Measurements from ENCODE around the gene KIF18A. TPM values are rescaled to one million over a fixed set of nuclear protein-coding genes. Genes with fewer than 3 reads are reported as not detected.

KIF18A gene
- total RNA-seq, 2 donors from 2014 or later, result 17.7 to 24.4 TPM

DNA sequence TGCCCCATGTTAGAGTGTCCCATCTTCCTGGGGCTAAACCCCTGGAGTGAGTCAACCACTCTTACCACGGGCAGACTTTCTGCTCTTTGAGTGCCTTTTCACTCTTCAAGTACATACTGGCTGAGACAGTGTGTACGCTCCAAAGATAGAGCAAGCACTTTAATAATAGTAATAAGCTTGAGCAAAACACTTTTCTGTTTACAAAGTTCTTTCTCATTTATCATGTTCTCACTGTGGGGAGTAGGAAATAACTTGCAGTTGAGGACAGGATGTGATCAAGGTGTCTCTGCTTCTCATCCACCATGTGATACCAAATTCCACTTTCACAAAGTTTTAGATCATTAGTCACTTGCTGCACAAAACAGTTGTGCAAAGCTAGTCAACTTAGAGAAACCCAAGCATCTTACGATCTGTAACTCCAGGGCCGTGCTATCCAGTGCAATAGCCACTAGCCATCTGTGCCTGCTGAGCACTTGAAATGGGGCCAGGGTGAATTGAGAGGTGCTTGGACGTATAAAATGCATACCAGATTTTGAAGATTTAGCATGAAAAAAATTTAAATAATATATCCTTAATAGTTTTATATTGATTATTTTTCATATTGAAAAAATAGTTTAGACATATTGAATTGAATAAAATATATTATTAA, 135.3 kb downstream of the KIF18A start:
- Mint-ChIP-seq H3K4me3 (no peak overlapping the region), H3K27ac (no peak overlapping the region), H3K9me3 (no peaks in the 10 kb centered on the region), H3K4me1 (no peaks in the 10 kb centered on the region), H3K27me3 (ENCODE audit: insufficient read depth) (no peaks in the 10 kb centered on the region), H3K36me3 (ENCODE audit: low read depth) (no peaks in the 10 kb centered on the region)
- H3K9me3 ChIP-seq (ENCODE audit: control insufficient read depth, low read length), result no peaks in the 10 kb centered on the region
- no peak for DNase-seq
- WGBS, 2 experiments (ENCODE audit: insufficient coverage in 1 of 2, insufficient read length in 1 of 2), result 94% methylated on average over 3 to 4 of the region's 5 CpGs
- H3K4me1 ChIP-seq (ENCODE audit: control insufficient read depth, insufficient read depth, low read length), result no peaks in the 10 kb centered on the region
- H3K36me3 ChIP-seq (ENCODE audit: control insufficient read depth, insufficient read depth, low read length), result no peaks in the 10 kb centered on the region
- H3K9ac ChIP-seq (ENCODE audit: extremely low read depth, low read length, poor library complexity, severe bottlenecking), result no peak overlapping the region
- no peak overlapping the region for H3K27ac ChIP-seq (ENCODE audit: low read depth, low read length)
- no peak overlapping the region for H3K4me3 ChIP-seq (ENCODE audit: low read length)
- H3K27me3 ChIP-seq (ENCODE audit: control insufficient read depth, insufficient read depth, low read length, poor library complexity, severe bottlenecking), result no peaks in the 10 kb centered on the region
- TF ChIP-seq, protein P1, sequence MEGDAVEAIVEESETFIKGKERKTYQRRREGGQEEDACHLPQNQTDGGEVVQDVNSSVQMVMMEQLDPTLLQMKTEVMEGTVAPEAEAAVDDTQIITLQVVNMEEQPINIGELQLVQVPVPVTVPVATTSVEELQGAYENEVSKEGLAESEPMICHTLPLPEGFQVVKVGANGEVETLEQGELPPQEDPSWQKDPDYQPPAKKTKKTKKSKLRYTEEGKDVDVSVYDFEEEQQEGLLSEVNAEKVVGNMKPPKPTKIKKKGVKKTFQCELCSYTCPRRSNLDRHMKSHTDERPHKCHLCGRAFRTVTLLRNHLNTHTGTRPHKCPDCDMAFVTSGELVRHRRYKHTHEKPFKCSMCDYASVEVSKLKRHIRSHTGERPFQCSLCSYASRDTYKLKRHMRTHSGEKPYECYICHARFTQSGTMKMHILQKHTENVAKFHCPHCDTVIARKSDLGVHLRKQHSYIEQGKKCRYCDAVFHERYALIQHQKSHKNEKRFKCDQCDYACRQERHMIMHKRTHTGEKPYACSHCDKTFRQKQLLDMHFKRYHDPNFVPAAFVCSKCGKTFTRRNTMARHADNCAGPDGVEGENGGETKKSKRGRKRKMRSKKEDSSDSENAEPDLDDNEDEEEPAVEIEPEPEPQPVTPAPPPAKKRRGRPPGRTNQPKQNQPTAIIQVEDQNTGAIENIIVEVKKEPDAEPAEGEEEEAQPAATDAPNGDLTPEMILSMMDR (conservative IDR thresholded peaks at IDR 0.05), result no peak

DNA sequence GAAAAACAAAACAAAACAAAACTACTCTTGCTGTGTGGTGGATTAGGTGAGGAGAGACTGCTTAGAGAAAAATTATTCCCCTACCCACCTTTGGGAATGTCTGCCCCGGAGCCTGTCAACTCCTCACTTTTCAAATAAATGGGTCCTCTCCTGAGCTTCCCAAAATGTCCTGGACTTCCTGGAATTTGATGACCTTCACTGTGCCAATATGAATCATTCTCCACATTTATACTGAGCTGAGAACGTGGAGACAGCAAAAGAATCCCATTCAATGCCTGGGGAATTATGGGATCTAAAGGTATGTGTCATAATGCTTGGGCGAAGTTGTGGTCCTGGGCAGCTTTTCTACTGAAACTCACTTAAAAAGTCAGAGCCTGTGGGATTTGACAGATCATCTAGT, 136.8 kb downstream of the KIF18A start:
- Histone ChIP-seq H3K4me1 (ENCODE audit: control insufficient read depth, insufficient read depth, low read length) (no peaks in the 10 kb centered on the region), H3K27ac (ENCODE audit: low read depth, low read length) (no peak overlapping the region), H3K36me3 (ENCODE audit: control insufficient read depth, insufficient read depth, low read length) (no peaks in the 10 kb centered on the region), H3K9ac (ENCODE audit: extremely low read depth, low read length, poor library complexity, severe bottlenecking) (no peak overlapping the region), H3K4me3 (ENCODE audit: low read length) (no peak overlapping the region), H3K27me3 (ENCODE audit: control insufficient read depth, insufficient read depth, low read length, poor library complexity, severe bottlenecking) (no peaks in the 10 kb centered on the region), H3K9me3 (ENCODE audit: control insufficient read depth, low read length) (no peaks in the 10 kb centered on the region)
- no peaks in the 10 kb centered on the region for H3K27me3 Mint-ChIP-seq (ENCODE audit: insufficient read depth)
- H3K36me3 Mint-ChIP-seq (ENCODE audit: low read depth), result no peaks in the 10 kb centered on the region
- TF ChIP-seq, protein P1 (conservative IDR thresholded peaks at IDR 0.05), result no peak
- no peaks in the 10 kb centered on the region for H3K4me1 Mint-ChIP-seq
- no peaks in the 10 kb centered on the region for H3K9me3 Mint-ChIP-seq
- 82 to 100% methylated on average over 1 to 3 of the region's 3 CpGs for WGBS, 2 experiments (ENCODE audit: insufficient coverage in 1 of 2, insufficient read length in 1 of 2)
- no peak overlapping the region for H3K27ac Mint-ChIP-seq
- DNase-seq, result no peak
- no peak overlapping the region for H3K4me3 Mint-ChIP-seq

Small RNA genes lying within 50 kb of the gene (microRNA-seq; reads per million reads assigned to microRNA genes)
- gene MIR610 (ENCODE audit: borderline microRNAs expressed), result not detected

Other genes starting within 250 kb of the KIF18A start
- gene METTL15, start 232 bp upstream of the KIF18A start, total RNA-seq, result 10 to 100 TPM; 17.1 to 20.4 TPM